Left renal pelvis (tissue), 4 donors: ENCODE data around the gene DDX3X. TPM values are rescaled to one million over a fixed set of nuclear protein-coding genes. Genes with fewer than 3 reads are reported as not detected.
"Not testable (repeated sequence)": the region's sequence is repeated elsewhere in the genome, so short reads cannot be mapped to it uniquely, and the experiment has no call there.

Experiments used
- DNase-seq, 4 donors: peaks; one replicate each; pipeline ENCODE4 v3.0.0-alpha.2; 2013; ENCODE audit warnings: low read depth in 4 of 4, low spot score in 3 of 4
- polyA plus RNA-seq, 4 donors: library from polyadenylated mRNA; unstranded; fragments of 120-200 nt; gene quantifications; one replicate each; pipeline ENCODE4 v1.2.1, GENCODE V29; 2013; ENCODE audit not compliant: insufficient read length in 4 of 4

DDX3X gene
- 100 to 1,000 TPM; 223 to 240 (median 225) TPM for polyA plus RNA-seq

DNA sequence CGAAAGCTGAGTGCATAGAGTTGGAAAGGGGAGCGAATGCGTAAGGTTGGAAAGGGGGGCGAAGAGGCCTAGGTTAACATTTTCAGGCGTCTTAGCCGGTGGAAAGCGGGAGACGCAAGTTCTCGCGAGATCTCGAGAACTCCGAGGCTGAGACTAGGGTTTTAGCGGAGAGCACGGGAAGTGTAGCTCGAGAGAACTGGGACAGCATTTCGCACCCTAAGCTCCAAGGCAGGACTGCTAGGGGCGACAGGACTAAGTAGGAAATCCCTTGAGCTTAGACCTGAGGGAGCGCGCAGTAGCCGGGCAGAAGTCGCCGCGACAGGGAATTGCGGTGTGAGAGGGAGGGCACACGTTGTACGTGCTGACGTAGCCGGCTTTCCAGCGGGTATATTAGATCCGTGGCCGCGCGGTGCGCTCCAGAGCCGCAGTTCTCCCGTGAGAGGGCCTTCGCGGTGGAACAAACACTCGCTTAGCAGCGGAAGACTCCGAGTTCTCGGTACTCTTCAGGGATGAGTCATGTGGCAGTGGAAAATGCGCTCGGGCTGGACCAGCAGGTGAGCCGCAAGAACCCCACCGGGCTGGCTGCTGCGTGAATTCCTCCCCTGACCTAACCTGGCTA lies at the start of gene DDX3X:
Gene DDX3X (plus strand): TSS at position 419 of the 619 bp plus-strand sequence. CDS start 91 bp downstream, at position 510.
- DNase-seq, result peak; percentile 68 to 84 (median 72)

DNA sequence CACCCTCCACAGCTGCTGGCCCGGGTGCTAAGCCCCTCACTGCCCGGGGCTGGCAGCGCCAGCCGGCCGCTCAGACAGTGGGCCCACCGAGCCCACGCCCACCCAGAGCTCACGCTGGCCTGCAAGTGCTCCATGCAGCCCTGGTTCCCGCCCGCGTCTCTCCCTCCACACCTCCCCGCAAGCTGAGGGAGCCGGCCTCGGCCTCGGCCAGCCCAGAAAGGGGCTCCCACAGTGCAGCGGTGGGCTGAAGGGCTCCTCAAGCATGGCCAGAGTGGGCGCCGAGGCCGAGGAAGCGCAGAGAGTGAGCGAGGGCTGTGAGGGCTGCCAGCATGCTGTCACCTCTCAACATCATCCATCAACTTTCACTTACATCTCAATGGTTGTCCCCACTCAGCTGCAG lies 48.0 kb upstream of the DDX3X start:
- DNase-seq, result not testable (repeated sequence)

DNA sequence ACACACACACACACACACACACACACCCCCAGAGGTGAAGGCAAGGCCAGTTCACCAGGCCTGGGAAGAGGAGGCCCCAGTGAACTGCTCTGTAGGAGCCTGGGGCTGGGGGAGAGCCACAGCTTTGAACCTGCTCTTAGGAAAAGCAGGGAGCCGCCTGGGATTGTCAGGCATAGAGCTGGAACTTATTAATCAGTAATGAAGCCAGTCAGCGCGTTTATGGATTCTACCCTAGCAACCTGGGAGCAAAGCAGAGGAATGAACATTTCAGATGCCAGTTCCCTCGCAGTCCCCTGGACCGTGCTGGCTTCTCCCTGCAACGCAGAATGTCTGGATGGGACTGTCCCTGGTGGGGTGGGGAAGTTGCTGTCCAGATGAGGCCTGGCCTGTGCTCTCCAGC lies 45.3 kb upstream of the DDX3X start:
- no peak for DNase-seq

DNA sequence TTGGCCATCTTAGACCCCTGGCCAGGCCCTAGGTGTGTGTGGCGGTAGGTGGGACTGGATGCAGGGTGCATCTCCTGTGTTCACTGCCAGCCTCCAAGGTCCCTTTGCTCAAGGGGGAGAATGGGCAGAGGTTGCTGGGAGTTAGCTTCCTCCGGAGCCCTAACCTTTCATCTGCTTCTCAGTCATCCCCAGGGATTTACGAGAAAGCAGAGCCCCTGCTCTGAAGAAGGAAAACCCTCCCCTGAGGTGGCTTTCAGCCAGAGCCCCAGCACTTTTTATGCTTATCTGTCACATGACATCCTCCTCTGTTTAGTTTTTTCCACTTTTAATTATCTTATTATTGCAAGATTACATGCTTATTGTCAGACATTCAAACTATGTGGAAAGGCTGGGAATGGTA lies 44.9 kb upstream of the DDX3X start:
- no peak for DNase-seq

DNA sequence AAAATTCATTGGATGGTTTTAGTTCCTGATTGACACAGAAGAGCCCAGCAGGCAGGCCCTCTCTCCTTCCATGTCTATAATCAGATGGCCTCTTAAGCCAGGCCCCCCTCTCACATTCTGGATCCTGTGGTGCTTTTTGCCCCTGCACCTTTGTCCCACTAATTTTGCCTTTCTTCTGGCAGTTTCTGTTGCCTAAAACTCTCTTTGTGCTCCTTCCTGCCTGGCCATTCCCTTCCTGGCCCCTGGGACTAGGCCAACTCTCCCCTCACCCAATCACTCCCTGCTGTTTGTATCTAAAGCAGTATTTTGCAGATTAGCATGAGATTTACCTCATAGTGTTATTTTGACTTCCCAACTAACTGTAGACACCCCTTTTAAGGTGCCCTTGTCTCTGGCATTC lies 42.7 kb upstream of the DDX3X start:
- DNase-seq, result no peak

DNA sequence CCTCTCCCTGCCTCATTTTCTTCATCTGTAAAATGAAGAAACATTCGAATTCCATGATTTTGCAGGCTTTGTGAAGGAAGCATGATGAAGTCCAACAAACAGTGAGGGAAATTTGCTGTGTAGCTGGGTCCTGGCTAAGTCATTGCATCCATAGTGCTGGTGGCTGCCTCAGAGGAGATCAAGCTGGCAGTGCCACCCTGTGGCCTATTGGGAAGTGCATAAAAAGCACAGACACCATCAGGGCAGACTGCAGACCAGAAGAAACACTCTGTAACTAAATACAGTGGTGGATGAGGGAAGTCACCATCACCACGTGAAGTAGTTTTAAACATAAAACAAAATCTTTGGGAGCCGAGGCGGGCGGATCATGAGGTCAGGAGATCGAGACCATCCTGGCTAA lies 40.7 kb upstream of the DDX3X start:
- no peak for DNase-seq

DNA sequence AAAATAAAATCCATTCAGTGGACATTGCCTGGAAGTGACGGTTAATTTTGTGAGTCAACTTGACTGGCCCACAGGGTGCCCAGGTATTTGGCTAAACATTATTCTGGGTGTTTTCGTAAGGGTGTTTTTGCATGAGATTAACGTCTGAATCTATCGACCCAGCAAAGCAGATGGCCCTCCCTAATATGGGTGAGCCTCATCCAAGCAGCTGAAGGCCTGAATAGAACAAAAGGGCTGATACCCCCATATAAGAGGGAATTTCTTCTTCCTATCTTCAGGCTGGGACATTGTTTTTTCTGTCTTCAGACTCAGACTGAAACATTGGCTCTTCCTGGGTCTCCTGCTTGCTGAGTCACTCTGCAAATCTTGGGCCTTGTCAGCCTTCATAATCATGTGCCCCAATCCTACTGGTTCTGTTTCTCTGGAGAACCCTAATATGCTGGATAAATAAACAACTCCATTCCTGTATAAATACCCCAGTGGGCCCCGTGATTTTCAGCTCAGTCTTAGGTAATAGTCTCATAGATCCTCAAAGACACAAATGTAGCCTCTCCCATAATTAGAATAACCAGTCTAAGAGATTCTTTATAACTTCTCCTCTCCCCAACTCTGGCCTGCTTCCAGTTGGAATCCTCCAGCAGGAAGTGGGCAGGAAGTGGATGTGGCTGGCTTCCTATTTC lies 33.1 kb upstream of the DDX3X start:
- no peak for DNase-seq

DNA sequence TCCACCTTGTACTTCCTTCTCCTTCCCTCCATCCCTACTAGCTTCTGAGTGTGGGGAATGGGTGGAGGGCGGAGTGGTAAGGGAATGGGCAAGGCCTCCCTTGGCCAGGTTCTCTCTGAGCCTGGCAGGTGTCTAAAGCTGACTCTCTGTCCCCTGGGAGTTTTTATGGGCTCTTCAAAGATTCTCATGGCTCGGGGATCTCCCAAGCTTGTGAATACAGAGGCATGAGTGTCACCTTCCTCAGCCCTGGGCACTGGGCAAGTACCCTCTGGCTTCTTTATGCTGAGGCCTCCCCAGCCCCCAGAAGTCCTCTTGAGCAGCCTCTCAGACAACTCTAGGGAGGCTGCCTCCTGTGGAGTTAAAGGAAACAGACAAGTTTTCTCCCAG lies 32.5 kb upstream of the DDX3X start:
- no peak for DNase-seq

DNA sequence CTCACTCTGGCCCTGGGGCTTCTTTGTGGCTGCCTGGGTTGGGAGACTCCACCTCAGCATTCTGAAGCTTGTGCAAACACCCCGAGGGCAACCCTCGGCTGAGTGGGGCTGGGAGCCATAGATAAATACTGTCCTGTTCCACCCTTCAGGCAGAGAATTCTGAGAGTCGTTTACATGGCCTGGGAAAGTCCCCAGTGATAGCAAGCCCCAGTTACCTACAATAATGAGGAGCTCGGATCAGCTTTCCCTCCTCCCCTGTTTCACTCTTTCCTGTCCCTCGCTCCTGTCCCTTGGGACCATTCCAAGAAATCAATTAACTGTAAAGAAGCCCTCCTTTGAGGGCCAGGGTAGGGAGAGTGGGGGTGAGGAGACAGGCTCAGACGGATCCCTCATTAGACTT lies 31.6 kb upstream of the DDX3X start:
- DNase-seq, result no peak

DNA sequence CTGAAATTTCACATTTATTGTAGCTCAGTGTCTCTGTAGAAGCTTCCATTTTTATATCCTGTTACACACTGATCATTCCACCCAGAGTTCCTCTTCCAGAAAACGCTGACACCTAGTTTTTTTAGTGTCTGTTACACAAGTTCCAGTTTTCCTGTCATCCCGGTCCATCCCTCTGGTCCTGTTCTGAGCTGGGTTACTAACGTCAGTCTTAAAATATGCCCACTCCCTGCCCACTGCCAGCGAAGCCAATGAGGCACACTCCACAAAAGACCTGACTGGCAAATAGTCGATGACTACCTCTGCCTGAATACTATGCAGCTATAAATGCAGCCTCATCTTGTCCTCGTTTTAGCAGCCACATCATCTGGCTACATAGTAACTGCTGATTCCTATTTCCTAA lies 30.9 kb upstream of the DDX3X start:
- no peak for DNase-seq

DNA sequence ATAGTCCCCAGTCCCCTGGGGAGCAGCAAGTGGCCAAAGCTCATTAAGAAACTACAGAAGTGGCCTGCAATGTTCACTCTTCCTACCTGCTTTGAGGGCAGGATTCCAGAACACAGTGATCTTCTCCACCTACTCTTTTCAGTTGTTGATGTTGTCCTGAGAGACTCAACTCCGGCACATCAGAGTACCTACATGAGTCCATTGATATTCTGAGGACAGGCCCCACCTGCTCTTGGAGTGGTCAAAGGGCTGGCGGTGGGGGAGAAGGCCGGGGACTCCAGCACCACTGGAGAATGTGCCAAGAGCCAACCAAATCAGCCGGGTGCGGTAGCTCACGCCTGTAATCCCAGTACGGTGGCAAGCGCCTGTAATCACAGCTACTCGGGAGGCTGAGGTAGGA lies 29.8 kb upstream of the DDX3X start:
- DNase-seq, result no peak

DNA sequence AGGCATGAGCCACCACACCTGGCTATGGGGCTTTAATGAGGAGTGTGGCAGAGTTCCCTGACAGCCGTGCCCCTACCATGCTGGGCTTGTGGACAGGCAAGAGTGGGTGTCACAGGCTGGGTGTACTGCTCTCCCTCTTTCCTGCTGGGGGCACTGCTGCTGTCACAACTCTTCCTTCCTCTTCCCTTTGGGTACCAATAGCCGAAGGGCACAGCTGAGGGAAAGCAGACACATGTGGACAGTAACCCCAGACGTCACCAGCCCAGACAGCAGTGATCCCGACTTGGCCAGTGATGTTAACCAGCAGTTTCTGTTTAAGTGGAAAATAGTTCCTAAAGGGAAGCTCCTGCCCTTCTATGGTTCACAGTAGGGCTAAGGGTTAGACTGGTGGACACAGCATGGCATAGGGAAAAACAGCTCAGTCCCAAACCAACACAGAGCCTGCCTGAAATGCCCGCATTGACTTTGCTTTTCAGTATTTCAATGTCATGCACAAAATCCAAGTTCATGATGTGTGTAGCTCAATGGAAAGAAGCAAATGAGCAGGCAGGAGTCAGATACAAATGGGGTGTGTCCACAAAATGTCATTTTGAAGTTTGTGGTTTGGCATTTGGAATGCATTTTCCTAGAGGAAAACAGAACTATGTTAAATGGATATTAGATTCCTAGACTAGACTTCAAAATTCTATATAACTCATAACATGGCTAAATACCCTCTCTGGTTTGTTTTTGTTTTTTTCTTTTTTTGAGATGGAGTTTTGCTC lies 24.9 kb upstream of the DDX3X start:
- DNase-seq, result no peak

DNA sequence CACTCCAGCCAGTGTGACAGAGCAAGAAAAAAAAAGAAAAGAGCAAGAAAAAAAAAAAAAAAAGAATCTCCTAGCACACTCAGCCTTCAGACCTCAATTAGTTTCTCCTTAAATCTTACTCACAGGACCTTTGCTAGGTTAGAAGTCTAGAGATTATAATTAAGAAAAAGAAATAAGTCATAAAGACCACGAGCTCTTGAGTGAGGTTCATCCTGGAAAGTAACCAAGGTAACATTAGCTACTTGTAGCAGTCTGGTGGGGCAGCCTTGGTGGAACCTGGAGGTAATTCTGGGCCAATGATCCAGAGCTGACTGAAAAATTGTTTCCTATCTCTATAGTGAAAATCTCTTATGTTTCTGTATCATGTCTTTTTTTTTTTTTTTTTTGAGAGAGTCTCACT lies 21.2 kb upstream of the DDX3X start:
- no peak for DNase-seq

DNA sequence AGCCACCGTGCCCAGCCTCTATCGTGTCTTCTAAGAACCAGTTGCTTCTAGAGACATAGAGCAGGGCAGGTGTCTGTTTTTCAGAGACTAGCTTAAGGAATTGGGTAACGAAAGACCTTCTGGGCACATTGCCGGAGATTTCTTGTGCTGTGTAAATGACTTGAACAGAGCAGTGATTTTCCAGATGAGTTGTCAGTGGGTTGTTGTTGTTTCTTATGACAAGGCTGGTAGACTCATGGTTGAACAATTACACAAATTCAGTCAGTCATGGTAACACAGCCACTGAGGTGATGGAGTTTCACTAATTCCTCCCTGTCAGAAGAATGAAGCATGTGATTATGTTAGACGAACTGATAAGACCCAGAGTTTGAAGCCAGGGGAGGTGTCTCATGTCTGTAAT lies 20.5 kb upstream of the DDX3X start:
- no peak for DNase-seq

DNA sequence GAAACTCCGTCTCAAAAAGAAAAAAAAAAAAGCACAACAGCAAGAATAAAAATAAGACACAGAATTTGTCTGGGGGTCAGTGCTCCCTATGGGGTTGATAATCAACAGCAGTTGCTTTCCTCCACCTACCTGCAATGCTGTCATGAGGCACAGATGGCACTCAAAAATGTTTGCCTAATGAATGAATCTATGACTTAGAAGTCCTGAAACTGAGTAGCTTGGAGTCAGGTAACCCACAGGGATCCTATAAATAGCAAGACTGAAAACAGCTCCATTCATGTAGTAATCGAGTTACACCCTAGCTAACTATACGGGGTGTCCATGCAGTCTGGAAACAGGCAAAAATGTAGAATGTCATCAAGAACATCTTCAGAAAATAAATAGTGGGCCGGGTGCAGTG lies 19.8 kb upstream of the DDX3X start:
- DNase-seq, result no peak

DNA sequence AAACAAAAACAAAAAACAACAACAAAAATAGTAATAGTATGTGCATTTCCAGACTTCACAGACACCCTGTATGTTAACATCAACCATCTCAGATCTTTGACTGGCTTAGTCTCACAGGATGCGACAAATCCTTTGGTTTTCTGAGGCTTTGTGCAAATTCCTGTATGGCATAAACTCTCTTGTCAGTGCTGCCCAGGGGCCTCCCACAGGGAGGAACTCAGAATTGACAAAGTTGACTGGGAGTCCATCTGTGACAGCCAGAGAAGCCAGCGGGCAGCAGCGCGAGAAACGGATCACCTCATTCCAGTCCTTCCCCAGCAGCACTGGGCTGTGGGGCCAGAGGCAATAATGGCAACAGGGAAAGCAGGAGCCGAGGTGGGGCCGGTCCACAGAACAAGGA lies 19.1 kb upstream of the DDX3X start:
- no peak for DNase-seq

DNA sequence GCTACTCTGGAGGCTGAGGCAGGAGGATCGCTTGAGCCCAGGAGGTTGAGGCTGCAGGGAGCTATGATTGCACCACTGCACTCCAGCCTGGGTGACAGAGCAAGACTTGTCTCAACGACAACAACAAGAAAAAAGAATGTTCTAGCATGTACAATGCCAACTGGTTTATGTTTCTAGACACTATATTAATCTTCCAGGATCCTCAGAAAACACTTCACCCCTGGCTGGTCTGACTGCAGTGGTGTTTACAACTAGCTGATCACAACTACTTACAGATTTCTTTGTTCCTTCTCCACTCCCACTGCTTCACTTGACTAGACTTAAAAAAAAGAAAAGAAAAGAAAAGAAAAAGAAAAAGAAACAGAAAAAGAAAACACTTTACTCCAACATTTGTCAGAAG lies 17.7 kb upstream of the DDX3X start:
- not testable (repeated sequence) for DNase-seq

DNA sequence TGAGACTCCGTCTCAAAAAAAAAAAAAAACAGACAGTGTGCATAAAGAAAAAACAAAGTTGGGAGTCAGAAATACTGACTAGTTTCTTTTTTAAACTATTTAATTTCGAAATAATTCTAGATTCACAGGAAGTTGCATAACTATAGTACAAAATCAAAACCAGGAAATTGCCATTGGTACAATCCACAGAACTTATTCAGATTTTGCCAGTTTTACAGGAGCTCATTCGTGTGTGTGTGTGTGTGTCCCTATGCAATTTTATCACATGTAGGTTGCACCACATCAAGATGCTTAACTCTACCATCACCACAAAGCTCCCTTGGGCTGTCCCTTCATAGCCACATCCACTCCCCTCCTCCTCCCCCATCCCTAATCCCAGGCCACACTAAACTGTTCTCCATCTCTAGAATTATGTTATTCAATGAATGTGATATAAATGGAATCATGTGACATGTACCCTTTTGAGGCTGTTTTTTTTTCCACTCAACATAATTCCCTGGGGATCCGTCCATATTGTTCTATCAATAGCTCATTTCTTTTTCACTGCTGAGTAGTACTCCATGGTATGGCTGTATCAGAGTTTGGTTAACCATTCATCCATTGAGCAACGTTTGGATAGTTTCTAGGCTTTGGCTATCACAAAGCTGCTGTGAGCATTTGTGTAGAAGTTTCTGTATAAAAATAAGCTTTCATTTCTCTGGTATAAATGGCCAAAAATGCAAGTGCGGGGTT lies 16.3 kb upstream of the DDX3X start:
- DNase-seq, result no peak

DNA sequence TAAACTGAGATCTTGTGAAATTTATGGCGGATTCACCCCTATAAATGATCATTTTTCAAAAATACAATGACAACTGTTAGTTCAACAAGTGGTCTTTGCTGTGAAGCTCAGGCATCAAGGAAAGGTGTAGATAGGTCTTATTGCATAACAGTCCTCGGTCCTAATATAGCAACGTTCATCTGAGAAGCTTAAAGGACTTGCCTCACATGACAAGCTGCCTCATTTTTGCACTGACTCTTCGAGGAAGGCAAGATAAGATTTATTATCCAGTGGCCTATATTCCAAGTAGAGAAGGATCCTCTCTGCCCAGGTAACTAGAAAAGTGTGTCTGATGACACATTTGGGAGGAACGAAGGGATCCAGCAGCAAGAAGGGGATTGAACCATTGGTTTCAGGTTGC lies 13.6 kb upstream of the DDX3X start:
- no peak for DNase-seq

DNA sequence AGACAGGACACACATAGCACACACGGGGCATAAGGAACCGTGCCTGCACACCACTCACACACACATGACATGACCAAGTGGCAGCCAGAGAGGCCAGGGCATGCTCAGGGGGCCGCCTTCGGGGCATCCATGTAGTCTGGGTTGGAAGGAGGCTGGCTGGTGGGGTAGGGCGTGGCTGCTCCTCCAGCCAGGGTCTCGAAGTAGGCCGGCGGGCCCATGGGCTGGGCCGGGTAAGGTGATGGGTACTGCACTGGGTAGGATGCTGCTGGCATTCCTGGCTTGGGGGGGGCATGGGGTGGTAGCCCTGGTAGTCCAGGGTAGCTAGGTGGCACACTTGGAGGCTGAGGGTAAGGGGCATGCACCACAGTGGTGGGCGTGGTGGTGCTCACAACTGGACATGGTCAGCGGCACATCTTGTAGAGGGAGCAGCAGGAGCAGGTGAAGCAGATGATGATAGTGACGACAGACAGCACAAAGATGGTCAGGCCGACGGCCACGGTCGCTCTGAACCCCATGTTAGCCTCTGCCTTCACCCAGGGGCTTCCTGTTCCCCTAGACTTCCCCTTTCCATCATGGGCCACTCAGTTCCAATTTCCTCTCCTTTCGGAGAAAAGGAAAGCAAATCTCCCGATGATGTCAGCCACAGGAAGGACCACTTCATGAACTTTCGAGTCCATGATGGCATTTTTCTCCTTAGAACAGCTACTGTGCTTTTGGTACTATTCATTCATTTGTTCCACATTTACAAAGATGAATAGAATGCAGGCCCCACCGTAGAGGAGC lies 10.9 kb upstream of the DDX3X start:
- no peak for DNase-seq
